ENCODE results near the gene TMTC2. TPM values are rescaled to one million over a fixed set of nuclear protein-coding genes. Genes with fewer than 3 reads are reported as not detected.

Gene TMTC2
- total RNA-seq, 1 donor from 2014 or later, result 7.6 TPM

DNA sequence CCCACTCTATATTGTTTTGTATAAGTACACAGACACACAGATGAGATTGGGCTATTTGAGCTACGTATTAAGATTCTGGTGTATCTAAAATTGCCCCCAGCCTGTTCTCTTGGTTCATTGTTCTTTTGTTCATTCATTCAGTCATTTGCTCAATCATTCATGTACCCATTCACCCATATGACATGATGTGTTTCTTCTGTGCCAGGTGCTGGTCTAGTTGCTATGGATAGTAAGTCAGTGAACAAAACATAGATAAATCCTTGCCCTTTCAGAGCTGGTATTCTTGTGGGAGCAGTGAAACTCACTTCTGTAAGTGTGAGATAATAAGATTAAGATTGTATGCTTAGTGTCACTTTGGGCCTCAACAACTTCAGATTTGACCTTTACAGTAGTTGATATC, 191.3 kb downstream of the TMTC2 start:
- H3K4me3 ChIP-seq (ENCODE audit: low read depth, low read length), result no peak overlapping the region
- DNase-seq (ENCODE audit: low read depth), result no peak
- H3K27me3 ChIP-seq (ENCODE audit: control insufficient read depth, insufficient read depth, low read length), result no peaks in the 10 kb centered on the region
- TF ChIP-seq, protein P1, sequence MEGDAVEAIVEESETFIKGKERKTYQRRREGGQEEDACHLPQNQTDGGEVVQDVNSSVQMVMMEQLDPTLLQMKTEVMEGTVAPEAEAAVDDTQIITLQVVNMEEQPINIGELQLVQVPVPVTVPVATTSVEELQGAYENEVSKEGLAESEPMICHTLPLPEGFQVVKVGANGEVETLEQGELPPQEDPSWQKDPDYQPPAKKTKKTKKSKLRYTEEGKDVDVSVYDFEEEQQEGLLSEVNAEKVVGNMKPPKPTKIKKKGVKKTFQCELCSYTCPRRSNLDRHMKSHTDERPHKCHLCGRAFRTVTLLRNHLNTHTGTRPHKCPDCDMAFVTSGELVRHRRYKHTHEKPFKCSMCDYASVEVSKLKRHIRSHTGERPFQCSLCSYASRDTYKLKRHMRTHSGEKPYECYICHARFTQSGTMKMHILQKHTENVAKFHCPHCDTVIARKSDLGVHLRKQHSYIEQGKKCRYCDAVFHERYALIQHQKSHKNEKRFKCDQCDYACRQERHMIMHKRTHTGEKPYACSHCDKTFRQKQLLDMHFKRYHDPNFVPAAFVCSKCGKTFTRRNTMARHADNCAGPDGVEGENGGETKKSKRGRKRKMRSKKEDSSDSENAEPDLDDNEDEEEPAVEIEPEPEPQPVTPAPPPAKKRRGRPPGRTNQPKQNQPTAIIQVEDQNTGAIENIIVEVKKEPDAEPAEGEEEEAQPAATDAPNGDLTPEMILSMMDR (IDR thresholded peaks at IDR 0.05; ENCODE audit: insufficient read depth, low read length, poor library complexity, severe bottlenecking), result no peak
- H3K36me3 ChIP-seq (ENCODE audit: control insufficient read depth, insufficient read depth, low read length), result no peaks in the 10 kb centered on the region

DNA sequence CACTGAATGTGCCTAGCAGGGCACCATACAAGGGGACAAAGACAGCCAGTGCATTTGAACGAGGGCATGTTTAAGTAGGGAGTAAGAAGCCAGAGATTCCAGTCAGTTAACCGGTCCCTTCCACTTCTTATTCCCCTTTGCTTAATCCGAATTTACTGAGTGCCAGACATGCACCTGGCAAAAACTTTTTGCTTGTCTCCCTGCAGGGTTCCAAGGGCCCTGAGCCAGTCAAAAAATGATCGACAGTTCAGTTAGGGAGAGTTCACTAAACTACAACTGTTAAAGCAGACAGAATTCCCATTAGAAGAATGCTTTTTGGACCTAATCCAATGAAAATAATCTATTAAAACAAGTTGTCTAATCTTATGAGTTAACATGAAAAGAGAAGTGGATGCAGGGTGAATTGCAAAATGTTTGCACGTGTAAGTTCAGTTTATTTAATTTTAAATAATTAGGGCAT, 193.8 kb downstream of the TMTC2 start:
- DNase-seq (ENCODE audit: low read depth), result no peak
- TF ChIP-seq, protein P1 (IDR thresholded peaks at IDR 0.05; ENCODE audit: insufficient read depth, low read length, poor library complexity, severe bottlenecking), result no peak

DNA sequence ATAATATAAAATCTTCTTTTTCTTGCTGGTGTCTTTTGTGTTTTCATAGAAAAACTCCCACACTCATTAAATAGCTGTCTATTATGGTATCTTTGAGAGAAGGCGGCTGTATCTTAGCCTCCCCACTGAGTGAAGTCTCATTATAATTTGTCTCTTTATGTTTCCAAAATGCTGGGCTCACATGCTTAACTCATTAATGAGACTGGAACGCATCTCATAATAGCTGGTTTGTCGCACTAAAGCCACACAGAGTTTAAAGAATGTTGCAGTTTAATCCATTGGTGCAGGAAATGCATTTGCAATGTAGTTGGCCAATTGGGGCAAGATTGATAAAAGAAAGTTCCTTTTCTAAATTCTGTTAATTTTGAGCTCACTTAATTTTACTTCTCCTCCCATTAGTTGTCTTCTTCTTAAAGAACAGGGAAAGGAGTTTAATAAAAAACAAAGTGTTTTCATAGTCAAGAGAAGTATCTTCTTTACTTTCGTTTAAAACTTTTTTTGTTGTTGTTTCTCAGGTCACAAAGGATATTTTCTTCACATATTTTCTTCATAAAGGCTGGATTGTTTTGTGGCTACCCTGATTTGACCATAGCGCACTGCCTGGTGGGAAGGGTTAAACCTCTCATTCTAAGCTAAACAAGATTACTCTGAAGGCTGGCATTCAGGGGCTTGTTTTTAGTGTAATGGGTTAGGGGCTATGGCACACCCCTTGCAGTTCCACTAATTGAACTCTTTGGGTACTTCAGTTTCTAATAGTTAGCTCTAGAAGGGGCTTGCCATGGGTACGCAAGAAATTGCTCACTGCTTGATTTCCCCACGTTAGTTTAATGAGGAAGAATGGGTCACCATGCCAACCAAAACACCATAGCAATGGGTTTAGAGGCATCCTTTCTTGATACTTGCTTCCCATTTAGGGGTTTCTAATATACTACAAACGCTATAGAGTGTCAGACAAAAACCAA, 197.0 kb downstream of the TMTC2 start:
- TF ChIP-seq, protein P1 (IDR thresholded peaks at IDR 0.05; ENCODE audit: insufficient read depth, low read length, poor library complexity, severe bottlenecking), result no peak
- no peaks in the 10 kb centered on the region for H3K36me3 ChIP-seq (ENCODE audit: control insufficient read depth, insufficient read depth, low read length)
- no peak for DNase-seq (ENCODE audit: low read depth)
- H3K27me3 ChIP-seq (ENCODE audit: control insufficient read depth, insufficient read depth, low read length), result no peaks in the 10 kb centered on the region
- no peak overlapping the region for H3K4me3 ChIP-seq (ENCODE audit: low read depth, low read length)

More for the DNA sequence above, 193.8 kb downstream of the TMTC2 start:
- Histone ChIP-seq H3K27me3 (ENCODE audit: control insufficient read depth, insufficient read depth, low read length) (no peaks in the 10 kb centered on the region), H3K4me3 (ENCODE audit: low read depth, low read length) (no peak overlapping the region), H3K36me3 (ENCODE audit: control insufficient read depth, insufficient read depth, low read length) (no peaks in the 10 kb centered on the region)

DNA sequence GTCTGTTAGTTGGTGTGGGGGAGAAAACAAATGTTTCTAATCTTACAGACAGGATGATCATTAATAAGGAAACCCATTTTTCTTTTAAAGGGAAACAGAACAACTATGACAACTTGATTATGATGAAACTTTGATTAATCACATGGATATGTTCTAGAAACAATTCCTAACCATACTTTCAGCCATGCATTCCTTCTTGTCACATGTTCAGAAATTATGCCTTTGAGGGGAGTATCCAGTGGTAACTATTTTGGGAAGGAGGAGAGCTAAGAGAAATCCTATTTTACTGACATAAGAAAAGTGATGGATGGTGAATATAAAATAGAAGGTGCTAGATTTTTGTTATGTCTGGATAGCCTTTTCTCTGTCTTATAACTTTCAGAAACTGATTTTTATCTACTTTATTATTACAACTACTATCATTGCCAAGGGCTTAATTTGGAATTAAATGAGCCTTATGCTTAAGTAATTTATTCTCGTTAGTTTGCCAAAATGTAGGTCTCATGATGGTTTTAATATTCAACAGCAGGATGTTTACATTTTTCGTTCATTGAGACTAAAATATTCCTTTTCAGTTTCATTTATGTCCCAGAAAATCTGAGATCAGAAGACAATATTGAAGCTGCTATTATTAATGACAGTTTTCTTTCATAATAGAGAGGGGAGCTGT, 200.1 kb downstream of the TMTC2 start:
- TF ChIP-seq, protein P1 (IDR thresholded peaks at IDR 0.05; ENCODE audit: insufficient read depth, low read length, poor library complexity, severe bottlenecking), result no peak
- no peak overlapping the region for H3K4me3 ChIP-seq (ENCODE audit: low read depth, low read length)
- no peaks in the 10 kb centered on the region for H3K36me3 ChIP-seq (ENCODE audit: control insufficient read depth, insufficient read depth, low read length)
- no peak for DNase-seq (ENCODE audit: low read depth)
- H3K27me3 ChIP-seq (ENCODE audit: control insufficient read depth, insufficient read depth, low read length), result no peaks in the 10 kb centered on the region

DNA sequence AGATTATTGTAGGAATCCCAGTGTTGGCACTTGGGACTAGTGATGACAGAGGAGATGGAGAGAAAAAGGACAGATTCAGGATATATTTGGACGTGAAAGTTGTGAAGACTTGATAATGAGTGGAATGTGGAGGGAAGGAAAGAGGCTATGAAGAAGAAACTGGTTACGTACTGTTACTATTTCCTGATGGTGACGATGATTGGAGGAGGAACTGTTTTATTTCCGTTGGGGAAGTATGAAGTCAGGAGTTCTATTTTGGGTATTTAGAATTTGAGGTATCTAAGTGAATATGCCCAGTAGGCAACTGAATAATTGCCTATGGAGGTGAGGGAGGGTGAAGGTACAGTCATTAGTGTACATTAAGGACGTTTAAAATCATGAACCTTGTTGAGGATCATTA, 207.2 kb downstream of the TMTC2 start:
- H3K4me3 ChIP-seq (ENCODE audit: low read depth, low read length), result no peak overlapping the region
- no peak for DNase-seq (ENCODE audit: low read depth)
- H3K27me3 ChIP-seq (ENCODE audit: control insufficient read depth, insufficient read depth, low read length), result no peaks in the 10 kb centered on the region
- H3K36me3 ChIP-seq (ENCODE audit: control insufficient read depth, insufficient read depth, low read length), result no peaks in the 10 kb centered on the region
- TF ChIP-seq, protein P1 (IDR thresholded peaks at IDR 0.05; ENCODE audit: insufficient read depth, low read length, poor library complexity, severe bottlenecking), result no peak

Measured in kidney epithelial cell (primary cell).